A549 (cell line): ENCODE measurements around the gene C5orf63. TPM values are rescaled to one million over a fixed set of nuclear protein-coding genes. Genes with fewer than 3 reads are reported as not detected.
"Not testable (repeated sequence)": the region's sequence is repeated elsewhere in the genome, so short reads cannot be mapped to it uniquely, and the experiment has no call there.

Source experiments
- ATAC-seq, 2 experiments: fragments of 200-7000 bp in 1 of 2; fragments of >200 bp in 1 of 2; cut with Nextera tagmentation in 1 of 2; cut with Tn5 transposase in 1 of 2; 3 replicates each; pipeline versions ENCODE4 v1.8.0 to v1.9.1; 2018 to 2020; ENCODE audit warnings: mild to moderate bottlenecking in 1 of 2, moderate library complexity in 1 of 2
- CTCF ChIA-PET: fragments of 300-600 bp; sonication (Branson Sonifier 250); formaldehyde crosslinking; extraction: SDS; loops from one replicate; lab custom pipeline; 2021; ENCODE audit warnings: antibody characterized with exemption, inconsistent platforms; lab: Yijun Ruan, JAX
- POLR2A ChIA-PET: fragments of 350-600 bp; formaldehyde crosslinking; extraction: SDS; loops from one replicate; lab custom pipeline; 2021; ENCODE audit warnings: antibody characterized with exemption, inconsistent platforms; lab: Yijun Ruan, JAX
- DNase-seq, 2 experiments: peaks; one replicate each; pipeline versions ENCODE4 v3.0.0 to v3.0.0-alpha.2; 2011 to 2016; ENCODE audit warnings: low read depth in 1 of 2, low spot score in 1 of 2
- FAIRE-seq: peaks from 2 replicates; lab custom pipeline; 2011; peaks lifted over from hg19 to GRCh38; lab: Jason Lieb, UNC
- H3K27ac ChIP-seq, 2 experiments: fragments of >200 bp; sonication (Bioruptor Twin); formaldehyde crosslinking; 3 replicates each; pipeline ENCODE4 v1.5.1; 2016 to 2017
- H3K4me1 ChIP-seq: fragments of >200 bp; sonication (Bioruptor Twin); formaldehyde crosslinking; 3 replicates; pipeline ENCODE4 v1.6.1; 2016
- H3K4me2 ChIP-seq: fragments of >200 bp; sonication (Bioruptor Twin); formaldehyde crosslinking; 3 replicates; pipeline ENCODE4 v1.6.1; 2016
- H3K4me3 ChIP-seq: fragments of >200 bp; sonication (Bioruptor Twin); formaldehyde crosslinking; 3 replicates; pipeline ENCODE4 v1.5.1; 2016
- H3K9me3 ChIP-seq: fragments of >200 bp; sonication (Bioruptor Twin); formaldehyde crosslinking; 3 replicates; pipeline ENCODE4 v1.6.1; 2016
- EHMT2 ChIP-seq: fragments of 200-600 bp; sonication (generic); IDR thresholded peaks from 2 replicates; pipeline ENCODE4 v1.6.1; 2016; ENCODE audit warnings: antibody characterized with exemption, low read depth, mild to moderate bottlenecking, moderate library complexity
- ELK1 ChIP-seq: fragments of 150-350 bp; IDR thresholded peaks from 2 replicates; pipeline ENCODE4 v1.6.1; 2014; ENCODE audit warnings: low read depth, mild to moderate bottlenecking, low read length
- FOSL2 ChIP-seq, 2 experiments: fragments of 450-650 bp in 1 of 2; fragments of >200 bp in 1 of 2; sonication (Bioruptor Twin) in 1 of 2; formaldehyde crosslinking; IDR thresholded peaks; 2 replicates each; pipeline versions ENCODE4 v1.5.0 to v1.6.1; 2016 to 2020; ENCODE audit warnings: mild to moderate bottlenecking in 1 of 2, moderate library complexity in 1 of 2
- HDAC2 ChIP-seq: fragments of 200-600 bp; sonication (generic); IDR thresholded peaks from 2 replicates; pipeline ENCODE4 v1.6.1; 2016
- HEYL ChIP-seq: fragments of 250-450 bp; sonication (Bioruptor Pico); IDR thresholded peaks from 2 replicates; pipeline ENCODE4 v1.8.0; 2021; ENCODE audit warnings: mild to moderate bottlenecking, moderate library complexity
- HMGXB4 ChIP-seq: fragments of 250-450 bp; sonication (Bioruptor Pico); IDR thresholded peaks from 2 replicates; pipeline ENCODE4 v1.5.0; 2021; ENCODE audit warnings: mild to moderate bottlenecking, moderate library complexity, borderline replicate concordance
- KDM5A ChIP-seq: fragments of 200-600 bp; sonication (generic); IDR thresholded peaks from 2 replicates; pipeline ENCODE4 v1.6.1; 2016; ENCODE audit warnings: antibody characterized with exemption, mild to moderate bottlenecking
- NR3C1 ChIP-seq: fragments of >200 bp; sonication (Bioruptor Twin); formaldehyde crosslinking; IDR thresholded peaks from 3 replicates; pipeline ENCODE4 v1.6.1; 2017
- POLR2AphosphoS2 ChIP-seq: conservative IDR thresholded peaks from 2 replicates; pipeline ENCODE4 v1.6.1; 2012; ENCODE audit warnings: low read length, improper control_type of control experiment, inconsistent platforms
- SMC3 ChIP-seq: fragments of >200 bp; sonication (Bioruptor Twin); formaldehyde crosslinking; IDR thresholded peaks from 3 replicates; pipeline ENCODE4 v1.6.1; 2018; ENCODE audit warnings: inconsistent platforms
- TFCP2L1 ChIP-seq: fragments of 250-450 bp; sonication (Bioruptor Pico); IDR thresholded peaks from 2 replicates; pipeline ENCODE4 v1.5.0; 2021; ENCODE audit warnings: mild to moderate bottlenecking
- USF2 ChIP-seq: fragments of 450-650 bp; IDR thresholded peaks from 2 replicates; pipeline ENCODE4 v1.6.1; 2014; ENCODE audit warnings: antibody characterized with exemption
- WGBS: methylation state at CpG from one replicate; pipeline ENCODE4 v1.1.6; 2017; ENCODE audit errors: missing lambda C conversion rate; 5-methylcytosine and 5-hydroxymethylcytosine counted together
- polyA plus RNA-seq, 4 experiments: library from polyadenylated mRNA; depleted of rRNA in 3 of 4; stranded (reverse); fragments of >200 nt; fragmentation: RNase III in 1 of 4; extraction: RNeasy Plus Mini Kit Qiagen cat#74134 plus additional on column Dnase treatment in 1 of 4; gene quantifications; 2 replicates in 3 of 4; 3 replicates in 1 of 4; pipeline ENCODE4 v1.2.3, GENCODE V29; 2011 to 2017
- TF ChIP-seq, protein P1 (sequence below): fragments of 250-450 bp; sonication (Bioruptor Pico); IDR thresholded peaks from 2 replicates; pipeline ENCODE4 v1.5.0; 2020; ENCODE audit warnings: low read depth, mild to moderate bottlenecking, moderate library complexity

Gene C5orf63
- polyA plus RNA-seq, 2 of the 4 experiments (the other 2 are of a cell fraction) = 4.1 to 10.9 TPM

GRCh38 chr5:127112347-127112864, 39.1 kb upstream of the C5orf63 start:
- ATAC-seq (no peak), FAIRE-seq (no peak), DNase-seq (no peak)
- CTCF ChIA-PET = interaction anchor here (0.6 kb wide), 3 partner anchors 19 to 466 kb away, joined by 3 to 5 read pairs (median 3); no protein-coding TSS in a partner anchor
- H3K9me3 ChIP-seq = peaks cover 12% of the 10 kb centered on the region; the same call in 1 of the 3 replicates
- no peak overlapping the region for H3K27ac ChIP-seq
- WGBS = 66% methylated on average over 3 of the region's 3 CpGs
- no peak for TF ChIP-seq SMC3
- TF ChIP-seq HDAC2 = no peak
- no peak for TF ChIP-seq KDM5A
- TF ChIP-seq HMGXB4 (CRISPR knock-in tag) = no peak
- no peak for TF ChIP-seq HEYL (CRISPR knock-in tag)
- no peak for TF ChIP-seq ELK1
- no peak for TF ChIP-seq USF2
- no peak for TF ChIP-seq POLR2AphosphoS2
- TF ChIP-seq NR3C1 = no peak
- TF ChIP-seq, protein P1, sequence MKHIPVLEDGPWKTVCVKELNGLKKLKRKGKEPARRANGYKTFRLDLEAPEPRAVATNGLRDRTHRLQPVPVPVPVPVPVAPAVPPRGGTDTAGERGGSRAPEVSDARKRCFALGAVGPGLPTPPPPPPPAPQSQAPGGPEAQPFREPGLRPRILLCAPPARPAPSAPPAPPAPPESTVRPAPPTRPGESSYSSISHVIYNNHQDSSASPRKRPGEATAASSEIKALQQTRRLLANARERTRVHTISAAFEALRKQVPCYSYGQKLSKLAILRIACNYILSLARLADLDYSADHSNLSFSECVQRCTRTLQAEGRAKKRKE (CRISPR knock-in tag) = no peak
- no peak for TF ChIP-seq FOSL2 (IDR thresholded peaks at IDR 0.05)
- TF ChIP-seq FOSL2 (CRISPR knock-in tag; IDR thresholded peaks at IDR 0.05) = no peak
- H3K4me1 ChIP-seq = no peaks in the 10 kb centered on the region
- POLR2A ChIA-PET = no interaction called here
- no peak overlapping the region for H3K4me3 ChIP-seq
- H3K4me2 ChIP-seq = no peak overlapping the region

DNA sequence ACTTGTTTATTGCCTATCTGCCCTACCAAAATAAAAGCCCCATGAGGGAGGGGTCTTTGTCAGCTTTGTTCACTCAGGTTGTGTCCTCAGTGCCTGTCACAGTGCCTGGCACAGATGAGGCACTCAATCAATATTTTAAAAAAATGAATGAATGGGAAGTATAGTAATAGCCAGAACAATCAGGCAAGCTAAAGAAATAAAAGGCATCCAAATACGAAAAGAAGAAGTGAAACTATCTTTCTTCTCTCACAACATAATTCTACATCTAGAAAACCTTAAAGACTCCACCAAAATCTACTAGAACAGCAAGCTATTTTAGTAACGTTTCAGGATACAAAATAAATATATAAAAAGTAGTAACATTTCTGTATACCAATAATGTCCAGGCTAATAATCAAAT, 37.8 kb upstream of the C5orf63 start:
- TF ChIP-seq POLR2AphosphoS2 = no peak
- TF ChIP-seq TFCP2L1 (CRISPR knock-in tag) = no peak
- no peak for TF ChIP-seq EHMT2
- ChIA-PET POLR2A (no interaction called here), CTCF (no interaction called here)
- ATAC-seq = no peak
- DNase-seq = no peak
- 10% methylated on average over 2 of the region's 2 CpGs for WGBS
- Histone ChIP-seq H3K27ac (no peak overlapping the region), H3K9me3 (peaks cover 12% of the 10 kb centered on the region; the same call in 1 of the 3 replicates), H3K4me1 (no peaks in the 10 kb centered on the region), H3K4me3 (no peak overlapping the region), H3K4me2 (no peak overlapping the region)
- FAIRE-seq = no peak

DNA sequence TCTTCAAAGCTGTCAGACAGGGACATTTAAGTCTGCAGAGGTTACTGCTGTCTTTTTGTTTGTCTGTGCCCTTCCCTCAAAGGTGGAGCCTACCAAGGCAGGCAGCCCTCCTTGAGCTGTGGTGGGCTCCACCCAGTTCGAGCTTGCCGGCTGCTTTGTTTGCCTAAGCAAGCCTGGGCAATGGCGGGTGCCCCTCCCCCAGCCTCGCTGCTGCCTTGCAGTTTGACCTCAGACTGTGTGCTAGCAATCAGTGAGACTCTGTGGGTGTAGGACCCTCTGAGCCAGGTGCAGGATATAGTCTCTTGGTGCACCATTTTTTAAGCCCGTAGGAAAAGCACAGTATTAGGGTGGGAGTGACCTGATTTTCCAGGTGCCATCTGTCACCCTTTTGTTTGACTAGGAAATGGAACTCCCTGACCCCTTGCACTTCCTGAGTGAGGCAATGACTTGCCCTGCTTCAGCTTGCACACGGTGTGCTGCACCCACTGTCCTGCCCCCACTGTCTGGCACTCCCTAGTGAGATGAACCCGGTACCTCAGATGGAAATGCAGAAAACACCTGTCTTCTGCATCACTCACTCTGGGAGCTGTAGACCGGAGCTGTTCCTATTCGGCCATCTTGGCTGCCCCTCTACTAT, 35.4 kb upstream of the C5orf63 start:
- FAIRE-seq, H3K27ac ChIP-seq, POLR2A ChIA-PET, ATAC-seq, H3K4me1 ChIP-seq, DNase-seq, CTCF ChIA-PET, H3K4me3 ChIP-seq: not testable (repeated sequence)
- 19% methylated on average over 5 of the region's 9 CpGs for whole genome bisulfite sequencing
- H3K9me3 ChIP-seq = peaks cover 12% of the 10 kb centered on the region; the same call in 2 of the 3 replicates
- H3K4me2 ChIP-seq = peak overlapping the region; percentile 50
